ENCODE measurements around the gene TRAM1L1.

Gene TRAM1L1

GRCh38 chr4:117063961-117064696 is 21.2 kb downstream of the TRAM1L1 start:
- no peak for TF ChIP-seq CTCF (IDR thresholded peaks at IDR 0.05; ENCODE audit: insufficient read depth, low read depth, low read length, missing control alignments)
- DNase-seq (ENCODE audit: low read depth): no peak
- H3K4me3 ChIP-seq (ENCODE audit: low read length): no peak overlapping the region

GRCh38 chr4:117042962-117043361 is 42.4 kb downstream of the TRAM1L1 start:
- TF ChIP-seq CTCF (IDR thresholded peaks at IDR 0.05; ENCODE audit: insufficient read depth, low read depth, low read length, missing control alignments): no peak
- H3K4me3 ChIP-seq (ENCODE audit: low read length): no peak overlapping the region
- DNase-seq (ENCODE audit: low read depth): no peak
